Activated CD8-positive, alpha-beta memory T cell treated with anti-CD3 and anti-CD28 coated beads, Interleukin-2, amount 10 ng/mL, durations not matched to agents 7 days and 5 days (primary cell): ENCODE results near the gene FMO1. TPM values are rescaled to one million over a fixed set of nuclear protein-coding genes. Genes with fewer than 3 reads are reported as not detected.
A peak's percentile ranks its signal among the peaks of the same experiment; 100 is the strongest.

Source experiments
- ATAC-seq: fragments of 150-1000 bp; cut with Tn5 transposase; one replicate; pipeline ENCODE4 v1.10.0; 2021; ENCODE audit warnings: moderate library complexity
- CTCF ChIA-PET: fragments of 350-600 bp; sonication (Branson Sonifier 250); formaldehyde crosslinking; loops from one replicate; lab custom pipeline; 2021; ENCODE audit warnings: antibody characterized with exemption; lab: Charles Lee
- DNase-seq: peaks from one replicate; pipeline ENCODE4 v3.0.0-alpha.2; 2020
- H3K27ac Mint-ChIP-seq: one replicate; pipeline ENCODE4 v1.8.0; 2021; ENCODE audit warnings: mild to moderate bottlenecking, mixed read lengths
- H3K27me3 Mint-ChIP-seq: one replicate; pipeline ENCODE4 v1.8.0; 2021; ENCODE audit warnings: mixed read lengths
- H3K36me3 Mint-ChIP-seq: one replicate; pipeline ENCODE4 v1.8.0; 2021; ENCODE audit warnings: mild to moderate bottlenecking, mixed read lengths
- H3K4me1 Mint-ChIP-seq: one replicate; pipeline ENCODE4 v1.8.0; 2021; ENCODE audit warnings: mixed read lengths
- H3K4me3 Mint-ChIP-seq: one replicate; pipeline ENCODE4 v1.8.0; 2021; ENCODE audit warnings: mild to moderate bottlenecking, moderate library complexity, mixed read lengths
- H3K9me3 Mint-ChIP-seq: one replicate; pipeline ENCODE4 v1.8.0; 2022; ENCODE audit warnings: low read depth, mixed read lengths
- total RNA-seq, 2 experiments: library from RNA; stranded (reverse); gene quantifications; one replicate each; pipeline ENCODE4 v1.2.3, GENCODE V29; 2021

The FMO1 gene
- total RNA-seq, 2 experiments from 2014 or later = not detected

- CTCF ChIA-PET = interaction anchor here (0.6 to 3.5 kb wide), 4 partner anchors 9 to 62 kb away, joined by 3 to 18 read pairs (median 3); partner anchors contain the start of gene FMO4
- H3K9me3 Mint-ChIP-seq = no peaks in the 10 kb centered on the region
- peak; percentile 72 for ATAC-seq
- peaks cover 17% of the 10 kb centered on the region for H3K4me1 Mint-ChIP-seq
- H3K4me3 Mint-ChIP-seq = peak overlapping the region; percentile 75
- H3K27ac Mint-ChIP-seq = no peak overlapping the region
- no peaks in the 10 kb centered on the region for H3K36me3 Mint-ChIP-seq
- H3K27me3 Mint-ChIP-seq = peaks cover 53% of the 10 kb centered on the region
- DNase-seq = peak; percentile 52
Observed at GRCh38 chr1:171251042-171251951, 3.0 kb downstream of the FMO1 start.

- H3K4me3 Mint-ChIP-seq = peak overlapping the region; percentile 75
- H3K36me3 Mint-ChIP-seq = no peaks in the 10 kb centered on the region
- peaks cover 17% of the 10 kb centered on the region for H3K4me1 Mint-ChIP-seq
- H3K27ac Mint-ChIP-seq = no peak overlapping the region
- ATAC-seq (no peak), DNase-seq (no peak)
- CTCF ChIA-PET = interaction anchor here (1.1 to 3.5 kb wide), 3 partner anchors 21 to 62 kb away, joined by 3 to 18 read pairs (median 3); partner anchors contain the start of gene FMO4
- peaks cover 53% of the 10 kb centered on the region for H3K27me3 Mint-ChIP-seq
- no peaks in the 10 kb centered on the region for H3K9me3 Mint-ChIP-seq
Observed at GRCh38 chr1:171251952-171252300, 3.6 kb downstream of the FMO1 start.

GRCh38 chr1:171252482-171252881 is 4.2 kb downstream of the FMO1 start:
- H3K4me3 Mint-ChIP-seq = peak overlapping the region; percentile 34

GRCh38 chr1:171254859-171255258 is 6.6 kb downstream of the FMO1 start:
- DNase-seq (no peak), ATAC-seq (no peak)
- Mint-ChIP-seq H3K36me3 (no peaks in the 10 kb centered on the region), H3K27ac (no peak overlapping the region), H3K4me1 (peaks cover 17% of the 10 kb centered on the region), H3K27me3 (peaks cover 29% of the 10 kb centered on the region), H3K4me3 (no peak overlapping the region), H3K9me3 (no peaks in the 10 kb centered on the region)
- CTCF ChIA-PET = interaction anchor here (1.3 to 1.7 kb wide), 2 partner anchors 10 to 13 kb away, joined by 4 to 5 read pairs; no protein-coding TSS in a partner anchor

More at GRCh38 chr1:171252482-171252881, 4.2 kb downstream of the FMO1 start:
- CTCF ChIA-PET = interaction anchor here (3.5 kb wide), 1 partner anchor 61 kb away, joined by 18 read pairs; the partner anchor contains the start of gene FMO4
- Mint-ChIP-seq H3K27ac (peak overlapping the region; percentile 29), H3K36me3 (no peaks in the 10 kb centered on the region), H3K4me1 (peaks cover 17% of the 10 kb centered on the region), H3K9me3 (no peaks in the 10 kb centered on the region), H3K27me3 (peaks cover 48% of the 10 kb centered on the region)
- peak; percentile 66 for ATAC-seq
- peak; percentile 60 for DNase-seq

GRCh38 chr1:171256940-171257606 is 8.8 kb downstream of the FMO1 start:
- H3K4me3 Mint-ChIP-seq = no peak overlapping the region
- H3K36me3 Mint-ChIP-seq = no peaks in the 10 kb centered on the region
- no peak overlapping the region for H3K27ac Mint-ChIP-seq
- no peak for ATAC-seq
- peaks cover 9% of the 10 kb centered on the region for H3K4me1 Mint-ChIP-seq
- DNase-seq = no peak
- no peaks in the 10 kb centered on the region for H3K9me3 Mint-ChIP-seq
- CTCF ChIA-PET = interaction anchor here (1.2 kb wide), 1 partner anchor 12 kb away, joined by 4 read pairs; no protein-coding TSS in a partner anchor
- peaks cover 18% of the 10 kb centered on the region for H3K27me3 Mint-ChIP-seq

- Mint-ChIP-seq H3K27me3 (peaks cover 13% of the 10 kb centered on the region), H3K9me3 (no peaks in the 10 kb centered on the region), H3K4me3 (no peak overlapping the region), H3K4me1 (peaks cover 5% of the 10 kb centered on the region), H3K27ac (no peak overlapping the region), H3K36me3 (no peaks in the 10 kb centered on the region)
- CTCF ChIA-PET = interaction anchor here (1.2 kb wide), 1 partner anchor 12 kb away, joined by 4 read pairs; no protein-coding TSS in a partner anchor
- no peak for DNase-seq
- ATAC-seq = no peak
Observed at GRCh38 chr1:171257607-171258076, 9.3 kb downstream of the FMO1 start.

- Mint-ChIP-seq H3K4me1 (no peaks in the 10 kb centered on the region), H3K4me3 (no peak overlapping the region), H3K9me3 (no peaks in the 10 kb centered on the region), H3K27ac (no peak overlapping the region), H3K36me3 (no peaks in the 10 kb centered on the region), H3K27me3 (peaks cover 8% of the 10 kb centered on the region)
- ATAC-seq = no peak
- DNase-seq = no peak
- CTCF ChIA-PET = no interaction called here
Observed at GRCh38 chr1:171258429-171258828, 10.1 kb downstream of the FMO1 start.

GRCh38 chr1:171258943-171259342 is 10.6 kb downstream of the FMO1 start:
- ATAC-seq = no peak
- Mint-ChIP-seq H3K36me3 (no peaks in the 10 kb centered on the region), H3K9me3 (no peaks in the 10 kb centered on the region), H3K4me1 (no peaks in the 10 kb centered on the region), H3K4me3 (no peak overlapping the region), H3K27ac (no peak overlapping the region), H3K27me3 (peaks cover 7% of the 10 kb centered on the region)
- no peak for DNase-seq
- CTCF ChIA-PET = no interaction called here

- ATAC-seq = no peak
- no peaks in the 10 kb centered on the region for H3K9me3 Mint-ChIP-seq
- DNase-seq = no peak
- H3K4me1 Mint-ChIP-seq = no peaks in the 10 kb centered on the region
- CTCF ChIA-PET = no interaction called here
- H3K4me3 Mint-ChIP-seq = no peak overlapping the region
- peaks cover 2% of the 10 kb centered on the region for H3K27me3 Mint-ChIP-seq
- no peaks in the 10 kb centered on the region for H3K36me3 Mint-ChIP-seq
- H3K27ac Mint-ChIP-seq = no peak overlapping the region
Observed at GRCh38 chr1:171261336-171261735, 13.0 kb downstream of the FMO1 start.

GRCh38 chr1:171263901-171264300 is 15.6 kb downstream of the FMO1 start:
- Mint-ChIP-seq H3K36me3 (no peaks in the 10 kb centered on the region), H3K9me3 (no peaks in the 10 kb centered on the region), H3K4me3 (no peak overlapping the region), H3K4me1 (no peaks in the 10 kb centered on the region), H3K27ac (no peak overlapping the region), H3K27me3 (peaks cover 15% of the 10 kb centered on the region)
- CTCF ChIA-PET = interaction anchor here (1.1 kb wide), 1 partner anchor 50 kb away, joined by 3 read pairs; the partner anchor contains the start of gene FMO4
- ATAC-seq (no peak), DNase-seq (no peak)

- DNase-seq (no peak), ATAC-seq (no peak)
- CTCF ChIA-PET = no interaction called here
- no peak overlapping the region for H3K27ac Mint-ChIP-seq
- no peaks in the 10 kb centered on the region for H3K9me3 Mint-ChIP-seq
- H3K4me3 Mint-ChIP-seq = no peak overlapping the region
- peaks cover 16% of the 10 kb centered on the region for H3K27me3 Mint-ChIP-seq
- H3K4me1 Mint-ChIP-seq = no peaks in the 10 kb centered on the region
- no peaks in the 10 kb centered on the region for H3K36me3 Mint-ChIP-seq
Observed at GRCh38 chr1:171265686-171266085, 17.4 kb downstream of the FMO1 start.

GRCh38 chr1:171266930-171267329 is 18.6 kb downstream of the FMO1 start:
- CTCF ChIA-PET = no interaction called here
- Mint-ChIP-seq H3K36me3 (no peaks in the 10 kb centered on the region), H3K4me3 (no peak overlapping the region)

GRCh38 chr1:171267391-171267790 is 19.1 kb downstream of the FMO1 start:
- DNase-seq (no peak), ATAC-seq (no peak)
- Mint-ChIP-seq H3K27me3 (peaks cover 25% of the 10 kb centered on the region), H3K27ac (no peak overlapping the region), H3K36me3 (no peaks in the 10 kb centered on the region), H3K4me1 (no peaks in the 10 kb centered on the region), H3K9me3 (no peaks in the 10 kb centered on the region), H3K4me3 (no peak overlapping the region)
- CTCF ChIA-PET = no interaction called here

More at GRCh38 chr1:171266930-171267329, 18.6 kb downstream of the FMO1 start:
- no peak overlapping the region for H3K27ac Mint-ChIP-seq
- no peaks in the 10 kb centered on the region for H3K9me3 Mint-ChIP-seq
- H3K27me3 Mint-ChIP-seq = peaks cover 25% of the 10 kb centered on the region
- ATAC-seq = no peak
- no peaks in the 10 kb centered on the region for H3K4me1 Mint-ChIP-seq
- no peak for DNase-seq
